Activated naive CD8-positive, alpha-beta T cell treated with anti-CD3 and anti-CD28 coated beads, Interleukin-2, amount 50 U/mL, for 16 hours (primary cell): ENCODE measurements around the gene OCSTAMP.
A peak's percentile ranks its signal among the peaks of the same experiment; 100 is the strongest.

Source experiments
- DNase-seq: peaks from one replicate; pipeline ENCODE4 v3.0.0-alpha.2; 2020; ENCODE audit warnings: low read depth, low spot score

Gene OCSTAMP

DNA sequence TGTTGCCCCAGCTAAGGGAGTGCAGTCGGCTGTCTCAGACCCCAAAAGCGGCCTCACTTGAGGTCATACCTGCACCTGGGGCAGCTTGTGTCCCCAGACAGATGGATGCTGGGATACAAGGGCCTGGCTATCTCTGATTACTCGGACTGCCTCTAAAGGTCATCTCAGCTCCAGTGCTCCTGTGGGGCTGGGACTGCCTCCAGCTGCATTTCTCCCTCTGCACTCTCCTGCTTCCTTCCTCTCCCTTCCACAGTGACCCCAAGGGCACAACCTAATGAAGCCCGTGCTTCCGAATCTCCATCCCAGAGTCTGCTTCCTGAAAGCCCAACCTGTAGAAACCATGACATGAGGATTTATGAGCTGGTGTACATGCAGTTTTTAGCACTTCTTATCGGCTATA lies 22.8 kb upstream of the OCSTAMP start:
- no peak for DNase-seq

DNA sequence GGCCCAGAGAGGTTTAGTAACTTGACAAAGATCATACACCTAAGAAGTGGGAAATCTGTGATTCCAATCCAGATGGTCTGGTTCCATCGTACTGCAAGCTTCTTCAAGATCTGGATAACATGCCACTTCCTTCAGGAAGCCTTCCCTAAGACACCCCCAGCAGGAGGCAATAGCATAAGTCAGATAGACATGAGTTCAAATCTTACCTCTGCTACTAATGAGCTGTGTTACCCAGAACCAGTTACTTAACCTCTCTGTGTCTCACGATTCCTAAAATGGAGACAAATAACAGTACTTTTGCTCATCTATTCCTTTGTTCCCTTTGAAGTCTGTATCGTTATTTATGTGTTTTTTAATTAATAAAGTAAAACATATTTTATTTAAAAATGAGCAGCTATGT lies 22.3 kb upstream of the OCSTAMP start:
- no peak for DNase-seq

DNA sequence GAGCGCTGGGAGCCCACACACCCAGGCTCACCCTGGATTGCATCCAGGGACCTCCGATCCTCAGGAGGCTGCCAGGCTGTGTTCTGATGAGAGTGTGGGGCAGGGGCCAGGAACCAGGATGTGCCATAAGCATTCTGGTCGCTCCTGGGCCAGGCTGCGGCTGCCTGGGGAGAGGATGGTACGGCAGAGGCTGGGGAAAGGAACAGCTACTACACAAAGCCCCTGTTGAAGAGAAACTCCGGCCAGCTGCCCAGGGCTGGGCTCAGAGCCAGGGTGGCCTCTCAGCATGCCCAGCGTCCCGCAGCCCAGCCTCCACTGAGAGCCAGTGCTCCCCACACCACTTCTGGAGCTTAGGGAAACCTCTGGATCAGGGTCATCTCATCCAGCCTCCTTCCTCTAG lies 21.7 kb upstream of the OCSTAMP start:
- no peak for DNase-seq

DNA sequence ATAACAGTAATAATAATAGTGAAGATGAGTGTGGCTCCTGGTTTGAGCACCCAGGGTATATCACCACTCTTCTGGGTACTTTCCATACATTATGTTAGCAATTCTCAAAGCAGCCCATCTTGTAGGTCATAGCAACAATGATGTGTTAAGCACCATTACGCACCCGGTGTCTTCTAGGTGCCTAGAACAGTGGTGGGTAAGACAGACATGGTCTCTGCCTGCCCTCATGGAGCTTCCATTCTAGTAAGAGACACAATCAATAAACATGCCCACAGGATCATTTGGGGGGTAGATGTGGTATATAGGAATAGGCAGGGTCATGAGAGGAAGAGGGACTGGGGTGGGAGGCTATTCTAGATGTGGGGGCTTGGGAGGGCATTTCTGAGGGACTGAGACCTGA lies 21.0 kb upstream of the OCSTAMP start:
- no peak for DNase-seq

DNA sequence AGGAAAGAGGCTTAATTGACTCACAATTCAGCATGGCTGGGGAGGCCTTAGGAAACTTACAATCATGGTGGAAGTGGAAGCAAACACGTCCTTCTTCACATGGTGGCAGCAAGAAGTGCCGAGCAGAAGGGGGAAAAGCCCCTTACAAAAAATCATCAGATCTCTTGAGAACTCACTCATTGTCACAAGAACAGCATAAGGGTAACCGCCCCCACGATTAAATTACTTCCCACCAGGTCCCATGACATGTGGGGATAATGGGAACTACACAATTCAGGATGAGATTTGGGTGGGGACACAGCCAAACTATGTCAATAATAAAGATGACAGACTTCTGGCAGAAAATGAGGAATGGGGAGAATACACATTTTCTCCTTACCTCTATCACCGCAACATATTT lies 20.5 kb upstream of the OCSTAMP start:
- DNase-seq: no peak

DNA sequence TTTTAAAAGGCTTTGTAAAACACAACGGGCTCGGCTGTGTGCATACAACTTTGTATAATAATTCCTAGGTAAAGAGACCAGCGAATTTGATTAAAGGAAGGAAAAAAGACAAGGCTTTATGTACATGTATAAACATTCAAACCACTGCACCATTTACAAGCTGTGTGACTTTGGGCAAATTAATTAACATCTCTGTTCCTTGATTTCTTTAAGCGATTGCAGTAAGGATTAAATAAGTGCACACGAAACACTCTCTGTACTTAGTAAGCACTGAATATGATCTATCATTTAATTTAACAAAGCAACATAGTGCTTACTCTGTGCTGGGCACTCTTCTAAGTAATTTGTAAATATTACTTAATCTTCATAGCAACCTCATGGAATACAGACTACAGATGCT lies 19.5 kb upstream of the OCSTAMP start:
- no peak for DNase-seq

DNA sequence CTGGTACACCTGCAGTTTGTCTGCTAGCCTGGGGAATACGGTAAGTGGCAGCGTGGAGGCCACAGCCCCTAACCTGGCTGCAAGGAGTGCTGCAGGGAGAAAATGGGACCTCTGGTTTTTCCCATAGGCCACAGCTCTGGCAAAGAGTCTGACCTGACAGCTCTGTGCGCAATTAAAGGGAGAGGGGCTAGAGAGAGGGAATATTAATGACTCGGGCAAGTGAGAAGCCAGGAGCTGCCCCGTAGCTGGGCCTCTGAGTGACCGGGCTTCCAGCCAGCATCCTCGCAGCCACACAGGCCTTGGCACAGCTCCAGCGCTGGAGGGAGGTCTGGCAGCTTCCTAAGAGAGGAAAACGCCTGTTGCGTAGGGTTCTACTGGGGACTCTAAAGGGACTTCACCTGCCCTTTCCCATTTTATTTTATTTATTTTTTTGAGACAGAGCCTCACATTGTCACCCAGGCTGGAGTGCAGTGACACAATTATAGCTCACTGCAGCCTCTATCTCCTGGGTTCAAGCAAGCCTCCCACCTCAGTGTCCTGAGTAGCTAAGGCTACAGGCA lies 18.2 kb upstream of the OCSTAMP start:
- no peak for DNase-seq

DNA sequence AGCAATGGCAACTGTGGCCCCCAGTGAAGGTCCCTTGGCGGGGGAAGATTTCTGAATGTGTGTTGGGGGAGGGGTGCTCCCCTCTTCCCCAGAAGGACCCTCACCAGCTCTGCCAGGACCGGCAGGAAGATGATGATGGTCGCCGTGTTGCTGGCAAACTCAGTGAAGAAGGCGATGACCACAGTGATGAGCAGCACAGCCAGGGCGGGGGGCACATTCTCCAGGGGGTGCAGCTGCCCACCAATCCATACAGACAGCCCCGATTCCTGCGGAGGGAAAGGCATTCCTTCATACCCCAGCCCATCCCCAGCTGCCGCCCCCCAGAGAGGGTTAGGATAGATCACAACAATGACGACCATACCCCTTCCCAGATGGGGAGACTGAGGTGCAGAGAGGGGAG lies 15.7 kb upstream of the OCSTAMP start:
- no peak for DNase-seq

DNA sequence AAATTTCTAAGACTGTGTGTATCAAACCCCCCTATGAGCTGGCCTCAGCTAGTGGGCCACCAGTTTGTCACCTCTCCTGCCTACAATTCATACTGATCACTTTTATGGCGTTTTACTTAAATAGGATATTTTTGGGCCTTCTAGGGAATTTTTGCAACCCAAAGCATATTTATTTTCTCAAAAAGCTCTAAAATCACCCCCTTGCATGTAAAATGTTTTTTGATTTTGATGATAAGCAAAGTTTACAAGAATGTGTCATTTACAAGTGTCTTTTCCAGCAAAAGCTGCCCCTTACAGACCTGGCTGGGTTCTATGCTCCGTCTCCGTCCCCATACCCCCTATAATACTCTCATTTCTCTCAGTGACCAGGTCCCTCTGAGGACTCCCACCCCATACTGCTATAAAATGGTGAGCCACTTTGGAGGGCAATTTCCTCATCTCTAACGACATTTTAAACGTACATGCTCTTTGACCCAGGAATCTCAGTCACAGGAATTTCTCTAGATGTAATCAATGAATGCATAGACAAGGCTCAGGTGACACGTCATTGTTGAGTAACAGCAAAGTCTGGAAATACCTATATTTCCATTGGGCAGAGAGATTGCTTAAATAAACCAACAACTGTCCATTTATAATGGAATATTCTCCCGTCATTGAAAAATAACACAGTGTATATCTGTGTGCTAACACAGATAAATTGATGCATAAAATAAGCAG lies 13.9 kb upstream of the OCSTAMP start:
- no peak for DNase-seq

DNA sequence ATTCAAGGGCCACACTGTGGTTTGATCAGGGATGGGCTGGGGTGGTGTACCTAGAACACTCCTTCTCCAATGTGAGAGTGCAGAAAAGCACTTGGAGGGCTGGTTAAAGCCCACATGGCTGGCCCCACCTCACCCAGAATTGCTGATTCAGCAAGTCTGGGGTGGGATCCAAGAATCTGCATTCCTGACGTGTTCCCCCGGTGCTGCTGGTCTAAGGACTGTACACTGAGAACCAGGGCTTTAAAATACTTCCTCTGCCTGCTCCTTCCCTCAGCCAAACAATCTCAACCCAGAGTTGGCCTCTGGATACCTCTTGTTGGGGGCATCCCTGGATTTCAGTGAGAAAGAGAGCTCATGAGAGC lies 13.4 kb upstream of the OCSTAMP start:
- no peak for DNase-seq

DNA sequence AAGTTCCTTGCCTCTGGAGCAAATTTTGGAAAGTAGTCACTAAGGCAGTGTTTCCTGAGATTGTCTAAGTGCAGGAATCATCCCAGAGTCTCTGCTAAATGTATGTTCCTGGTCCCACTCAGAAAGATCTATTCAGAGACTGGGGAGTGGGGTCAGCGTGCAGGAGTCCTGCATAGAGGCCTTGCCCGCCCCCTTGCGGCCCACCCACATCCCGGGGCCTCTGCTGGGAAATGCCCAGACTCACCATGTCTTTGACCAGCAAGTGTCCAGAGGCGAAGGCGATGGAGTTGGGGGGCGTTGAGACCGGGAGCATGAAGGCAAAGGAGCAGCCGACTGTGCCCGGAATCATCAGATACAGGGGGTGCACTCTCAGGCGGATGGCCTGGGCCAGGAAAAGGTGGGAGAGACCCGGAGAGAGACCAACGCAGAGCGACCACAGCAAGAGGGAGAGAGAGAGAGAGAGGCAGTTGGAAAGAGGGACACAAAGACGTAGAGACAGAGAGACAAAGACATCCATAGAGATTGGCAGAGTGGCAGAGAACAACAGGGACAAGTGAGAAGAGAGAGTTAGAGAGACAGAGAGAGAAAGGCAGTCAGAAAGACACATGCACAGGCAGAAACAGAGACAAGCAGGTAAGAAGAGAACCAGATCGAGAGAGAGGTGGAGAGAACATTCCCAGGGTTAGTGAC lies 12.9 kb upstream of the OCSTAMP start:
- DNase-seq: no peak

DNA sequence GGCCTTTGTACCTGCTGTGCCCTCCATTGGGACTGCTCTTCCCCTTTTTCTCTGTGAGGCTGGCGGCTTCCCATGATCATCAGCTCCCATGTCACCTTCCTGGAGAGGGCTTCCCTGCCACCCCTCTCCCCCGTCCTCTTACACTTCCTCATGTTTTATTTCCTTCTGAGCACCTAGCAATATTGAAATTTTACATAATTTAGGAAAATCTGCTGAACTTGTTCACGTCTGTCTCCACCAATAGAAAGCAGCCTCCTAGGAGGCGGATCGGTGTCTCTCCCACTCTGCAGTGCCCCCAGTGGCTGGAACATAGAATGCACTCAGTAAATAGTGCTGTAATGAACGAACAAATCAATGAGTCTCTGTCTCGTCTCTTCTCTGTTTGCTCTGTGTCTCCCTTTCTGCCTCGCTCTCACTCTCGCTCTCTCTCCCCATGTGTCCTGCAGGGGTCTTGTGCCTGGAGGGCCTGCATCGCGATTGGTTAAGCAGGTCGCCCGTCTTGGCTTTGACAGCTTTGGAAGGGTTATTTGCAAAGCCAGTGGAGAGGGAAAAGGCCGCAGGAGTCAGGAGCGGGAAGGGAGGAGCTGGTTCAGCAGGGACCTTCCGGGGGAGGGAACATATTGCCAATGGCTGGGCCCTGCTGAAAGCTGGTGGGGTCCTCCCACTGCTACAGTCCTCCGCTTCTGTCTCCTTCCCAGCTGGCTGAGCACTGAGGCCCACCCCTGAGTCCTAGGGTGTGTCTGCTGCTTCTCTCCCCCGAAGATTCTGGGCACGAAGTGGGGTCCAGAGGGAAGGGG lies 12.1 kb upstream of the OCSTAMP start:
- peak; percentile 16 for DNase-seq

DNA sequence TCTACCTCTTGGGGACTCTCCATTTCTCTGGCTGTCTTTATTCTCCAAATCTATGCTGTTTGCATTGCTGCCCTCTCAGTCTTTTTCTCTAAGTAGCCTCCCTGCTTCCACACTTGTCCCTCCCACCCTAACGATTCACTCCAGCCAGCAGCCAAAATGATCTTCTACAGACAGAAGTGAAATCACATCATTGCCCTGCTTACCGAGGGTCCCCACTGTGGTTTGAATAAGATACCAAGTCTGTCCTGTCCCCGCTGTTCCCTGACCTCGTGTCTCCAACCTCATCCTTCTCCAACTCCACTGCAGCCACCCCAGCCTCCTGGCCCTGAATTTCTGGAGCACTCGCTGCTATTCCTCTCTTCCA lies 11.5 kb upstream of the OCSTAMP start:
- DNase-seq: no peak

DNA sequence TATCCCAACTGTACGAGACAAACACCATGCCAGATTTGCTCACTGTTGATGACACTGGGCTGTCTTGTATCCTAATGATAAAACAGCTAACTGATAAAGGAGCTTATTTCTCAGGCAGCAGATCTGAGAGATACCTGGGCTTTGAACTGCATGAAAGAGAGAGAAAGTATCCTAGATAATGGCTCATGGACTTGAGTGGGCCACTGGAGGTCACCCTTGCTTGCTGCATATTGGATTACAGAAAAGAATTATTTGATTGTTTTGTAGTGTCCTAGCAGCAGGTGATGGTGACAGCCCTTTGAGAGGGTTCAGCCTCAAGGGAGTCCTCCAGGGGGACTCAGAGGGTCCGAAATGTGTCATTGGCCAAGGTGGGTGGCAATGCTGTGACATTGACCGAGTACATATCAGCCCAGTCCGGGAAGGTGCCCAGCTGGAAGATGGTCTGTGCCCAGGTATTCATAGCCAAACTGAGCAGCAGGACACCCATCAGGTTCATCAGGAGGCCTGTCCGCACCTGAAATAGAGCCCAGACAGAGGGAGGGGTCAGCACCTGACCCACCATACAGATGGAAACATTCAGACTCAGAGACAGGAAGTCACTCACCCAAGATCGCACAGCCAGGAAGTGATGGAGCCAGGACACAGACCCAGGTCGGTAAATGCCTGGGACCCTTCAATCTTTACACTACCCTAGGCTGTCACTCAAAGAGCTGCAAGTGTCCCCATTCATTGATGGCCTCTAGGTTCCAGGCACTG lies 9.4 kb upstream of the OCSTAMP start:
- DNase-seq: no peak

DNA sequence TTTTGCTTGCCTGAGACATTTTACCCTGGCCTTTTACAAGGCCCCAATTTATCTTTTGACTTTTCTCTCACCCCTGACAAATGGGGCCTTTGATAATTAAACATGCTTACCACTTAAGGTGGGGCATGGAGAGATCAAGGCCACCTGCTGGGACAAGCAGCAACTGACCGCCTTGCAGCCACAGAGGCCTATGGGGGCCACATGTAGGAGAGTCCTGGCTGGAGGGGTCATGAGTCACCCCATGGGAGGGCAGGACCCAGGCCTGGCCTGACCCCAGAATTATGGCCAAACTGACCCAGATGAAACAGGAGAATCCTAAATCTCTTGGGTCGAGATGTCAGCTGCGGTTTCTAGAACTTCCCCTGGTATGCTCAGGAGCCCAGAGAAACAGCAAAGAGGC lies 8.5 kb upstream of the OCSTAMP start:
- DNase-seq: no peak

DNA sequence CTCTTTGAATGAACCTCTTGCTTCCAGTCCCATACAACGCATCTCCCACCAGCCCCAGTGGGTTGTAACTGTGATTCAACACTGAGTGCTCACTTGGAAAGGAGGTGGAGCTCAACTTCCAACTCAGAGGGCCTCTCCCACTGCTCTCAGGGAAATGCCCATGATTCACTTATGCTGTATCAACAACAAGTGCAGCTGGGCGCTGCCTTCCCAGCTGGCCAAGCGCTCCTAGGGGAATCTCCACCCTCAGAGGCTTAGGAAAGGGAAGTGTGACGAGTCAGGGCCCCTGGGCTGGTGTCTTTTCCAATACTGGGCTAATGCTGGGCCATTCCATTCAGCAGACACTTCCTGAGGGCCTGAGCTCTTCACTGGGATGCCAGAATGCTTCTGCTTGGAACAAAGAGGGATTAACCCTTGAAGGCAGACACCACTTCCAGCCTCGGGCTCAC lies 8.1 kb upstream of the OCSTAMP start:
- no peak for DNase-seq

DNA sequence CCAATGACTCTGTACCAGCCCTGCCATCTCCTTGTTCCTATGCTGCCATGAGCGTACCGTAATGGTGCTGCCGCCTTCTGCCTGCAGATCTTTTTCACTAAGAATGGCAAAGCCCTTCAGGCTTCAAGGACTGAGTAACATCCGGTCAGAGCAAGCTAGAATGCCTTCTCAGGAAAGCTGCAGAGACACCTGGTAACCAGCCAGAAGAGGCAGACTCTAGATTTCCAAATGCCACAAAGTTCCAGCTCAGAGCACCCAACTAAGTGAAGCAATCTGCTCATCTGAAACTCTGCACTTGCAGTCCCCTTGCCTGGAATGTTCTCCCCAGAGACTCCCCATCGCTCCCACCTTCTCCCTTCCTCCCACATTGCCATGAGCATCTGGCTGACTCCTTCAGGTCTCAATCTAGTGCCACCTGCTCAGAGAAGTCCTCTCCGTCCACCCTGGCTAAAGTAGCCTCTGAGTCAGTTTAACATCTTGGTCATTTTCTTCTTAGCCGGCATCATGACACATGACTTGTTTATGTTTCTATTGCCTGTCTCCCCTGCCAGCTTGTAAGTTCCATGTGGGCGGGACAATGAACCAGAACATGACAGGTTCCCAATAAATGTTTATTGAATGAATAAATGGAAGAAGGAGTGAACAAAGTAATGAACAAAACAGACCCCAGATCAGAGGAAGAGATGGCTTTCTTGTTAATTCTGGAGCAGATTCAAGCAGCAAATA lies 6.9 kb upstream of the OCSTAMP start:
- no peak for DNase-seq

DNA sequence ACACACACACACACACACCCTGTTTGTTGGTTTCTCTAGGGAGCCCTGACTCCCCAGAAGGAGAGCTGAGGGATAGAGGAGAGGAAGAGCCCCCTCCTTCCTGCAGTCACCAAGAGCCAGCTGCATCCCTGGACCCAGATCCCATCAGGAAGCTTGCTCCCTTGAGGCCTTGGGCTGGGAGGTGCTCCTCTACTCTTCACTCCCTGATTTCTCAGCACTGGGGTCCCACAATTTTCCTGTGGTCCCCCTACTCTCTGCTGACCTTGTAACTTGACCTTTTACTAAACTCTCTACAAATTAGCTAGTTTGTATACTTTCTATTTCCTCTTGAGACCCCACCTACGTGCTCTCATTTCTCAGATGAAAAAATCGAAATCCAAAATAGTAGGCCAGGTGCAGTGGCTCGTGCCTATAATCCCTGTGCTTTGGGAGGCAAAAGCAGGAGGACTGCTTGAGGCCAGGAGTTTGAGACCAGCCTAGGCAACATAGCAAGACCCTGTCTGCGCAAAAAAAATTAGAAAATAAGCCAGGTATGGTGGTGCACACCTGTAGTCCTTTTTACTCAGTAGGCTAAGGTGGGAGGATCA lies 5.0 kb upstream of the OCSTAMP start:
- DNase-seq: no peak

DNA sequence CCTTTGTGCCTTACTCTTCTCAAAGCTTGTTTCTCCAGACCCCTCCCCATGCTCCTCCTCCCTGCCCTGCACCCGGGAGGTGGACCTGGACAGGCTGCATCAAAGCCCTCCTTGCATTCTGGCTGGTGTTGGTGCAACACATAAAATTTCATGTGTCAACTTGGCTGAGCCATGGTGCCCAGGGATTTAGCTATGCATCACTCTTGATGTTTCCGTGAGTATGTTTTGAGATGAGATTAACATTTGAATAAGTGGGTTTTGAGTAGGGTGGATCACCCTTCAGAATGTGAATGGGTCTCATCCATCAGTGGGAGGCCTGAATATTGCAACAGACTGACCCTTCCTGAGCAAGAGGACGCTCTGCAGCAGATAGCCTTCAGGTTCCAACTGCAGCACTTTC lies 4.4 kb upstream of the OCSTAMP start:
- no peak for DNase-seq

DNA sequence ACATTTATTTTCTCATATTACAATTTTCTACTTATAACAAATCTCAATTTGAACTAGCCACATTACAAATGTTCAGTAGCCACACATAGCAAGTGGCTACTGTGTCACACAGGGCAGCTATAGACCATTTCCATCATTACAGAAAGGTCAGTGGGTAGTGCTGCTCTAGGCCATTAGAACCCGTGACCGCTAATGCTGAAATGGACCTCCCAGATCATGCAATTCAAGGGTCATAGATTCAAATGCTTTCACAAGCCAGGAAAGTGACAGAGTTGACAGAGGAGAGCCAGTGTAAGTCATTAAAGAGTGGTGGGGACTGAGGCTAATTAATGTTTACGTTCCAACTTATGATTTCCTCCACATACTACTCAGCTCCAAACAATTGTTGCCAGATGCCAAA lies 3.5 kb upstream of the OCSTAMP start:
- no peak for DNase-seq
